IMR-90 (cell line): ENCODE data around the gene USH2A.

Experiments used
- BHLHE40 ChIP-seq: fragments of 150-350 bp; IDR thresholded peaks from 2 replicates; pipeline ENCODE4 v1.6.1; 2016; ENCODE audit warnings: mild to moderate bottlenecking, low read depth, low read length
- CEBPB ChIP-seq: IDR thresholded peaks from 2 replicates; pipeline ENCODE4 v1.6.1; 2012; ENCODE audit warnings: low read depth, low read length, improper control_type of control experiment
- CHD1 ChIP-seq: IDR thresholded peaks from 2 replicates; pipeline ENCODE4 v1.6.1; 2012; ENCODE audit warnings: low read depth, low read length, improper control_type of control experiment
- CTCF ChIP-seq: conservative IDR thresholded peaks from 2 replicates; pipeline ENCODE4 v1.5.1; 2012; ENCODE audit warnings: mild to moderate bottlenecking, low read depth, low read length, improper control_type of control experiment
- ELK1 ChIP-seq: fragments of 150-350 bp; IDR thresholded peaks from 2 replicates; pipeline ENCODE4 v1.6.1; 2016; ENCODE audit warnings: low read depth, mild to moderate bottlenecking, low read length, moderate library complexity, borderline replicate concordance
- FOS ChIP-seq: fragments of 150-350 bp; IDR thresholded peaks from 2 replicates; pipeline ENCODE4 v1.6.1; 2016; ENCODE audit warnings: low read depth, low read length
- MAFK ChIP-seq: IDR thresholded peaks from 2 replicates; pipeline ENCODE4 v1.6.1; 2012; ENCODE audit warnings: low read depth, low read length, improper control_type of control experiment
- MAZ ChIP-seq: IDR thresholded peaks from 2 replicates; pipeline ENCODE4 v1.6.1; 2012; ENCODE audit warnings: low read depth, mild to moderate bottlenecking, low read length, improper control_type of control experiment, moderate library complexity, borderline replicate concordance
- NFE2L2 ChIP-seq: fragments of 150-350 bp; IDR thresholded peaks from 2 replicates; pipeline ENCODE4 v1.6.1; 2016; ENCODE audit warnings: low read depth, mild to moderate bottlenecking, low read length
- POLR2A ChIP-seq: IDR thresholded peaks from 2 replicates; pipeline ENCODE4 v1.6.1; 2012; ENCODE audit warnings: mild to moderate bottlenecking, low read depth, low read length
- RAD21 ChIP-seq: IDR thresholded peaks from 2 replicates; pipeline ENCODE4 v1.6.1; 2012; ENCODE audit warnings: low read length, improper control_type of control experiment
- RCOR1 ChIP-seq: IDR thresholded peaks from 2 replicates; pipeline ENCODE4 v1.6.1; 2012; ENCODE audit warnings: mild to moderate bottlenecking, low read length, improper control_type of control experiment; ENCODE audit not compliant: insufficient replicate concordance
- SMC3 ChIP-seq: fragments of 150-350 bp; IDR thresholded peaks from 2 replicates; pipeline ENCODE4 v1.6.1; 2016; ENCODE audit warnings: low read depth, mild to moderate bottlenecking, antibody characterized with exemption, low read length, moderate library complexity
- USF2 ChIP-seq: fragments of 150-350 bp; IDR thresholded peaks from 2 replicates; pipeline ENCODE4 v1.6.1; 2017; ENCODE audit warnings: mild to moderate bottlenecking, antibody characterized with exemption, low read length, low read depth

- TF ChIP-seq CTCF: no peak
- TF ChIP-seq SMC3: no peak
- TF ChIP-seq POLR2A: no peak
- no peak for TF ChIP-seq MAZ
- no peak for TF ChIP-seq CEBPB
- no peak for TF ChIP-seq MAFK
- TF ChIP-seq RAD21: no peak
- TF ChIP-seq USF2: no peak
- no peak for TF ChIP-seq NFE2L2
- TF ChIP-seq CHD1: no peak
- no peak for TF ChIP-seq RCOR1
- TF ChIP-seq ELK1: no peak
- no peak for TF ChIP-seq BHLHE40
- TF ChIP-seq FOS: no peak
Observed at GRCh38 chr1:216142921-216143320, 280.3 kb downstream of the USH2A start.
